ENCODE measurements around the gene FTSJ1.

The FTSJ1 gene

DNA sequence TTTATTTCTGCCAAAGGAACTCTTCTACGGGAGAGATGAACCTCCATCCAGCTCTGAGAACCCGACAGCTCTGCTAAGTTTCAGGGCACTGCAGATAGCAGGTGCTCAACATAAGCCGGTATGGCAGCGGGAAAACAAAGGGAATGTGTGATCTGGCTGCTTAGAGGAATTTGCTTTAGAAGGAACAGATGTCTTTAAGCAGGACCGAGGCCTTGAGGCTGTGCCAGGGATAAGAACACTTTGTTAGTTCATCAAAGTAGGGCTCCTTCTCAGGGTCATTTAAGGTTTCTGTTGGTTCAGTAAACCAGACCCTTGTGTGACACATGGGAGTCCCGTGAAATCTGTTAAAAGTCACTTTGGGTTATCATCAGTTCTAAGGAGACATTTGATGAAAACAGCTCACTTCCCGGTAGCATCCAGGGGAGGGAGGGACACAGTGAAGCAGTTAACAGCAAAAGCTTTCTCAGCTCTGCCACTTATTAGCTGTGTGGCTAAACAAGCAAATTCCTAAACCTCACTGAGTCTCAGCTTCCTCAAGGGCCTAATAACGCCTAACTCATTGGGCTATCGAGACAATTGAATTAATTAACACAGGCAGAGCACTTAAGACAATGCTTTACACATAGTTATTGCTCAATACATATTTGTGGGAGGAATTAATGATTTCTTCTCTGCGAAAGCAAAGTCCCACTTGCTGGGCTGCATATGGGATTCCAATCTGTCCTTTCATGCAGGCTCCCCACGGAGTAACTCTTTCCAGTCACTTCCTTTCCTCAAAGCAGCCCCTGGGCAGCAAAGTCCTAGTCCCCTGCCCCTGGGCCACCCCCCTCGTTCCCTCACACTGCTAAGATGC, 2.9 kb upstream of the FTSJ1 start:
- Histone ChIP-seq H3K9ac (ENCODE audit: low read length) (no peak overlapping the region), H3K27ac (ENCODE audit: low read depth, low read length) (no peak overlapping the region)

DNA sequence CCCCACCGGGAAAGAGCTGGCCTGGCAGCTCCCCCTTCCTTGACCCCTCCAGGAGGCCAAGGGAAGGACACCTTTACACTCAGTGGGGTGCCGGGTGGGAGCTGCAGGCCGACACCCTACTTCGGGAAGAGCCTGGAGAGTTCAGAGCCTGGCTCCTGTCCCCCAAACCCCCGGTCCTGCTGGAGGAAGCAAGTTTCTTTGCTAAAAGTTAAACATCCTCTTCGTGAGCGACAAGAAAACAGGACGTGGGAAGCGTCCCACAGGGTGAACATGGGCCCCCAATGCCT, 2.4 kb upstream of the FTSJ1 start:
- H3K36me3 ChIP-seq (ENCODE audit: low read length): no peaks in the 10 kb centered on the region
- no peaks in the 10 kb centered on the region for H3K27me3 ChIP-seq (ENCODE audit: low read length)
- H3K9me2 ChIP-seq (replicated peaks; ENCODE audit: insufficient read depth, low read length): no peaks in the 10 kb centered on the region
- no peaks in the 10 kb centered on the region for H3K9me3 ChIP-seq (ENCODE audit: insufficient read depth, low read length)
- H3K4me3 ChIP-seq (ENCODE audit: insufficient read depth, low read length, poor library complexity, severe bottlenecking): no peak overlapping the region
- no peak overlapping the region for H3K4me2 ChIP-seq (ENCODE audit: low read depth, low read length, poor library complexity, severe bottlenecking)
- H3K9ac ChIP-seq (ENCODE audit: low read length): no peak overlapping the region
- H2AFZ ChIP-seq (ENCODE audit: low read depth, low read length, severe bottlenecking): no peak overlapping the region
- H3K79me2 ChIP-seq (ENCODE audit: insufficient read depth, low read length): peaks cover 37% of the 10 kb centered on the region
- TF ChIP-seq, protein P1, sequence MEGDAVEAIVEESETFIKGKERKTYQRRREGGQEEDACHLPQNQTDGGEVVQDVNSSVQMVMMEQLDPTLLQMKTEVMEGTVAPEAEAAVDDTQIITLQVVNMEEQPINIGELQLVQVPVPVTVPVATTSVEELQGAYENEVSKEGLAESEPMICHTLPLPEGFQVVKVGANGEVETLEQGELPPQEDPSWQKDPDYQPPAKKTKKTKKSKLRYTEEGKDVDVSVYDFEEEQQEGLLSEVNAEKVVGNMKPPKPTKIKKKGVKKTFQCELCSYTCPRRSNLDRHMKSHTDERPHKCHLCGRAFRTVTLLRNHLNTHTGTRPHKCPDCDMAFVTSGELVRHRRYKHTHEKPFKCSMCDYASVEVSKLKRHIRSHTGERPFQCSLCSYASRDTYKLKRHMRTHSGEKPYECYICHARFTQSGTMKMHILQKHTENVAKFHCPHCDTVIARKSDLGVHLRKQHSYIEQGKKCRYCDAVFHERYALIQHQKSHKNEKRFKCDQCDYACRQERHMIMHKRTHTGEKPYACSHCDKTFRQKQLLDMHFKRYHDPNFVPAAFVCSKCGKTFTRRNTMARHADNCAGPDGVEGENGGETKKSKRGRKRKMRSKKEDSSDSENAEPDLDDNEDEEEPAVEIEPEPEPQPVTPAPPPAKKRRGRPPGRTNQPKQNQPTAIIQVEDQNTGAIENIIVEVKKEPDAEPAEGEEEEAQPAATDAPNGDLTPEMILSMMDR (IDR thresholded peaks at IDR 0.05; ENCODE audit: insufficient read depth, low read length, poor library complexity, severe bottlenecking): no peak
- TF ChIP-seq EZH2phosphoT487 (conservative IDR thresholded peaks at IDR 0.05; ENCODE audit: low read length): no peak
- H4K20me1 ChIP-seq (ENCODE audit: low read depth, low read length): no peaks in the 10 kb centered on the region
- H3F3A ChIP-seq (ENCODE audit: insufficient read depth): no peaks in the 10 kb centered on the region
- no peak overlapping the region for H3K27ac ChIP-seq (ENCODE audit: low read depth, low read length)

More for the DNA sequence above, 2.9 kb upstream of the FTSJ1 start:
- H3K9me3 ChIP-seq (ENCODE audit: insufficient read depth, low read length): no peaks in the 10 kb centered on the region
- no peak overlapping the region for H3K4me2 ChIP-seq (ENCODE audit: low read depth, low read length, poor library complexity, severe bottlenecking)
- TF ChIP-seq, protein P1 (IDR thresholded peaks at IDR 0.05; ENCODE audit: insufficient read depth, low read length, poor library complexity, severe bottlenecking): no peak
- TF ChIP-seq EZH2phosphoT487 (conservative IDR thresholded peaks at IDR 0.05; ENCODE audit: low read length): no peak
- no peak overlapping the region for H3K4me3 ChIP-seq (ENCODE audit: insufficient read depth, low read length, poor library complexity, severe bottlenecking)
- H3K27me3 ChIP-seq (ENCODE audit: low read length): no peaks in the 10 kb centered on the region
- H4K20me1 ChIP-seq (ENCODE audit: low read depth, low read length): no peaks in the 10 kb centered on the region
- H3K79me2 ChIP-seq (ENCODE audit: insufficient read depth, low read length): peaks cover 39% of the 10 kb centered on the region
- no peaks in the 10 kb centered on the region for H3F3A ChIP-seq (ENCODE audit: insufficient read depth)
- H3K36me3 ChIP-seq (ENCODE audit: low read length): no peaks in the 10 kb centered on the region
- H2AFZ ChIP-seq (ENCODE audit: low read depth, low read length, severe bottlenecking): no peak overlapping the region
- no peaks in the 10 kb centered on the region for H3K9me2 ChIP-seq (replicated peaks; ENCODE audit: insufficient read depth, low read length)

DNA sequence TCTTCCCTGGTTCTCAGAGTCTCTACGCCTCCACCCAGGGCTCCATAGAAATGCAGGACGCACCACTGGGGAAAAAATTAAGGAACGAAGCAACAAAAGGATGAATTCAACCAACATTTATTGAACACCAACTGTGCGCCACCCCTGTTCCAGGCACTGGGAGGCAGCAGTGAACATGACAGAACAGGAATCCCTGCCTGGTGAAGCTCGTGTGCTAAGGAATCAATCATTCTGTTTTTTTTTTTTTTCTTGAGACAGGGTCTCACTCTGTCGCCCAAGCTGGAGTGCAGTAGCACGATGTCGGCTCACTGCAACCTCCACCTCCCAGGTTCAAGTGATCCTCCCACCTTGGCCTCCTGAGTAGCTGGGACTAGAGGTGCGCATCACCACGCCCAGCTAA, 1.9 kb upstream of the FTSJ1 start:
- Histone ChIP-seq H3K4me3 (ENCODE audit: insufficient read depth, low read length, poor library complexity, severe bottlenecking) (no peak overlapping the region), H4K20me1 (ENCODE audit: low read depth, low read length) (no peaks in the 10 kb centered on the region), H3K9me2 (replicated peaks; ENCODE audit: insufficient read depth, low read length) (no peaks in the 10 kb centered on the region), H3K27me3 (ENCODE audit: low read length) (no peaks in the 10 kb centered on the region), H3K9me3 (ENCODE audit: insufficient read depth, low read length) (no peaks in the 10 kb centered on the region), H3K27ac (ENCODE audit: low read depth, low read length) (no peak overlapping the region), H3K9ac (ENCODE audit: low read length) (no peak overlapping the region), H3K36me3 (ENCODE audit: low read length) (no peaks in the 10 kb centered on the region), H3K4me2 (ENCODE audit: low read depth, low read length, poor library complexity, severe bottlenecking) (no peak overlapping the region), H2AFZ (ENCODE audit: low read depth, low read length, severe bottlenecking) (no peak overlapping the region), H3K79me2 (ENCODE audit: insufficient read depth, low read length) (peaks cover 33% of the 10 kb centered on the region), H3F3A (ENCODE audit: insufficient read depth) (no peaks in the 10 kb centered on the region)
- TF ChIP-seq EZH2phosphoT487 (conservative IDR thresholded peaks at IDR 0.05; ENCODE audit: low read length): no peak
- TF ChIP-seq, protein P1 (IDR thresholded peaks at IDR 0.05; ENCODE audit: insufficient read depth, low read length, poor library complexity, severe bottlenecking): no peak

Measured in SU-DHL-6 (cell line).